ENCODE results near the gene ALCAM. TPM values are rescaled to one million over a fixed set of nuclear protein-coding genes. Genes with fewer than 3 reads are reported as not detected.
"Not testable (repeated sequence)": the region's sequence is repeated elsewhere in the genome, so short reads cannot be mapped to it uniquely, and the experiment has no call there.

Gene ALCAM
- total RNA-seq, 1 donor from 2014 or later, result 150 TPM

DNA sequence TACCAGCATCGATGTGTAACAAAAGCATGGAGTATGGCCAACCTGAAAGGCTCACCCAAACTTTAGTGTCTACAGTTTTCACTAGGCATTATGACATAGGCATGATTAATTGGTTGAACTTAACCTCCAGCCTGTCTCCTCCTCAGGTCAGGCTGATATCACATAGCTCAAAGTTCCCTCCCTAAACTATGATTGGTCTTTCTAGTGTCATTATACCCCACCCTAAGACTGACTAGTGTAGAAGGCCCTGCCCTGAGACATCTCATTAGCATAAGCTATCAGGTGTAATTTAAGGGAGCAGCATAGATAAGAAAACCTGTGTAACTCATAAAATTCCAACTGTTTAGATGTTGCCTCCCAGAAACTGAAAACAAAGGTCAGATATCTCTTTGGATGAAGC, 195.2 kb downstream of the ALCAM start:
- FAIRE-seq (no peak), DNase-seq (ENCODE audit: low spot score in 2 of 2) (no peak)

DNA sequence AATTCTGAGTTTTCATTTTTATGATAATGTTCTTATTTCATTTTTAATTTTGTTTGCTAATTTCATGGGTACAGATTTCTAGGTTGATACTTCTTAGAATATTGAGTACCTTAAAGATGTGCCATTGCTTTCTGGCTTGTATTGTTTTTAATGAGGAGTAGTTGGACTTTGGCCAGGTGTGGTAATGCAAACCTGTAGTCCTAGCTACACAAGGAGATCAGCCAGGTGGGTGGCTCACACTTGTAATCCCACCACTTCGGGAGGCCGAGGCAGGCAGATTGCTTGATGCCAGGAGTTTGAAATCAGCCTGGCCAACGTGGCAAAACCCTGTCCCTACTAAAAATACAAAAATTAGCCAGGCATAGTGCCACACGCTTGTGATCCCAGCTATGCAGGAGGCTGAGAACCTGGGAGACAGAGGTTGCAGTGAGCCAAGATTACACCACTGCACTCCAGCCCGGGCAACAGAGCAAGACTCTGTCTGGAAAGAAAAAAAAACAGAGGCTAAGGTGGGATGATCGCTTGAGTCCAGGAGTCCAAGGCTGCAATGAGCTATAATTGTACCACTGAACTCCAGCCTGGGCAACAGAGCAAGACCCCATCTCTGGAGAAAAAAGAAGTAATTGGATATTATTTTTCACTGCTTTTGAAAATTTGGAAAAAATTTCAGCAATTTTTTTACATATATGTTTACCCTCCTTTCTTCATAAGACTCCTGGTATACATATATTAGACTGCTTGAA, 198.0 kb downstream of the ALCAM start:
- DNase-seq (ENCODE audit: low spot score in 2 of 2) (no peak), FAIRE-seq (no peak)

DNA sequence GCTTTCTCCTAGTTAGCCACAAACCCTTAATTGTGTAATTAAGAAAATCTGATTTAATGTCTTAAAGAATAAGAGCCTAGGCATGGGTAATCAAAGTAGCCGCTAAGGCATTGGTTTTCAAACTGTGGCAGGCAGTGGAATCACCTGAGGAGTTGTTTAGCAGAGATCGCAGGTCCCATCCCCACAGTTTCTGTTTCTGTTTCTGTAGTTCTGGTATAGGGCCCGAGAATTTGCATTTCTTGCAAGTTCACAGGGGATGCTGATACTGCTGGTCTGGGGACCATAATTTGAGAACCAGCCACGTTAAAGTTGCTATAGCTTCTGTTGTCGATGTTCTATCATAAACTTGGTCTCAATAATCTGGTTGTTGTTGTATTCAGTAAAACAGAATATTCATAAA, 204.3 kb downstream of the ALCAM start:
- no peak for FAIRE-seq

DNA sequence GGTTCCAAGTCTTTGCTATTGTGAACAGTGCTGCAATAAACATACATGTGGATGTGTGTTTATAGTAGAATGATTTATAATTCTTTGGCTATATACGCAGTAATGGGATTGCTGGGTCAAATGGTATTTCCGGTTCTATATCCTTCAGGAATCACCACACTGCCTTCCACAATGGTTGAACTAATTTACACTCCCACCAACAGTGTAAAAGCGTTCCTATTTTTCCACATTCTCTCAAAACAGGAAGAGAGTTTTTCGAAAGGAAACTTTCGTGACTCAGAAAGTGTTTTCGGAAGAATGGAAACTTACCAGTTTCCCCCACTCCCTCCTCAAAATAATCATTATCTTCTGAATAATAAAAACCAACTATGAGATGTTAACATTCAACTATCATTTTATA, 205.8 kb downstream of the ALCAM start:
- FAIRE-seq, result no peak
- no peak for DNase-seq (ENCODE audit: low spot score in 2 of 2)

More for the DNA sequence above, 204.3 kb downstream of the ALCAM start:
- DNase-seq (ENCODE audit: low spot score in 2 of 2), result no peak

DNA sequence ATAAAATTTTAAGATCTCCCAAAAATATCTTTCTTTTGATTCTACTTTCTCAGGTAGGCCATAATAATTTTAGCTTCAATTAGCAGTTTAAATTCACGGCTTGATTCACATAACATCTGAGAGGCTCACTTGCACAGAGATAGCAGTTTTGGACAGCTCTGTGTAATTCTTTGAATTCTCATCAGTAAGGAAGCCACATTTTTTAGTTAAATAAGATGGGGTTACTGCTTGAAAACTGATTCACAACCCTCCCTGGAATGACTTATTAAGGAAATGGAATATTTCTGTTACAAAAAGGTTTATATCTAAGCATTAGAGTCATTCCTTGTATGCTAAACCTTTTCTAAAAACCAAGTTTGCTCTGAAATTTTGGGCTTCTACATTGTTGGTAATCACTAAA, 212.7 kb downstream of the ALCAM start:
- no peak for DNase-seq (ENCODE audit: low spot score in 2 of 2)

DNA sequence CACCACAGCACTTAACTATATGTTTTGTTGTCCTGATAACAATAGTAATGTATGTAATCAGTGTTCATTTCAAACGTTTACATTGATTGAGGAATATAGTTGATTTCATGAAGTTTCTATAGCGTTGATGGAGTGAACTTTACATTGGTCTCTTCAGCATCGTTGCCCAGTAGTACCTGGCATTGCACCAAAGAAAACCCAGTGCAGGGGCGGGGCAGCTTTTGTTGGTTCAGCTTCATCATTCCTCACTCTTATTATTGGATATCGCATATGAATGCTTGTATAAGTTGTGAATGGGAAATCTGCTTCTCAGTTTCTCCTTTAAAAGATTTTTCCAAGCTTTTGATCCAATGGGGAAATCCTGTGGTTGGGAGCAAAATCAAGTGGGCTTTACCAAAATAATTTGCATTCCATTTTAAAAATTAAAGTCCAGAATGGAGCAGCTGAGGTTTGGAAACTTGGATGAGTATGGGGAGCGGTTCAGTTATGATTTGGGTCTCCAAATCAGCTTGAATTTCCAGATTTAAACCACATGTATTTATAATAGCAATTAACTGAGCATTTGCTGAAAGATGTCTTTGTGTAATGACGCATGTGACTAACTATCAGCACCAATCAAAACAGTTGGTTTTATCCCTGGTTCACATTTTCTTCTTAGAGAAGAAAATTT, 213.7 kb downstream of the ALCAM start:
- no peak for FAIRE-seq
- no peak for DNase-seq (ENCODE audit: low spot score in 2 of 2)

More for the DNA sequence above, 212.7 kb downstream of the ALCAM start:
- FAIRE-seq, result no peak

DNA sequence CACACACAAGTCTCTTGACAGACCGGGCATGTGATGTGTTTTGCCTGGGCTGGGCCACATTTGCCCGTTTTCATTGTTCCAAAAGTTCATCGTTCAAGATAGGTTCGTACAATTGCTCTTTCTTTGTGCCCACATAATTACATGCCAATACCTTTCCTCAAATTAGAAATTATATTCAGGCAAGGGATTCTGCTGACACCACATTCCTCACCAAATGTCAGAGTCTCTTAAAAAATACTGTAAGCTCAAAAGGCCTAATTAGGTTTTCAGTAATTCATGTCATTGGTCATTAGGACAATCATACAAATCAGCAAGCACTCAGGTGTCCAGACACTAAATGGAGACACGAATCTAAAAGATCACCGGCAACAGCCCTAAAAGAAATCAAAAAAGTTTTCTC, 215.3 kb downstream of the ALCAM start:
- FAIRE-seq (no peak), DNase-seq (ENCODE audit: low spot score in 2 of 2) (no peak)

DNA sequence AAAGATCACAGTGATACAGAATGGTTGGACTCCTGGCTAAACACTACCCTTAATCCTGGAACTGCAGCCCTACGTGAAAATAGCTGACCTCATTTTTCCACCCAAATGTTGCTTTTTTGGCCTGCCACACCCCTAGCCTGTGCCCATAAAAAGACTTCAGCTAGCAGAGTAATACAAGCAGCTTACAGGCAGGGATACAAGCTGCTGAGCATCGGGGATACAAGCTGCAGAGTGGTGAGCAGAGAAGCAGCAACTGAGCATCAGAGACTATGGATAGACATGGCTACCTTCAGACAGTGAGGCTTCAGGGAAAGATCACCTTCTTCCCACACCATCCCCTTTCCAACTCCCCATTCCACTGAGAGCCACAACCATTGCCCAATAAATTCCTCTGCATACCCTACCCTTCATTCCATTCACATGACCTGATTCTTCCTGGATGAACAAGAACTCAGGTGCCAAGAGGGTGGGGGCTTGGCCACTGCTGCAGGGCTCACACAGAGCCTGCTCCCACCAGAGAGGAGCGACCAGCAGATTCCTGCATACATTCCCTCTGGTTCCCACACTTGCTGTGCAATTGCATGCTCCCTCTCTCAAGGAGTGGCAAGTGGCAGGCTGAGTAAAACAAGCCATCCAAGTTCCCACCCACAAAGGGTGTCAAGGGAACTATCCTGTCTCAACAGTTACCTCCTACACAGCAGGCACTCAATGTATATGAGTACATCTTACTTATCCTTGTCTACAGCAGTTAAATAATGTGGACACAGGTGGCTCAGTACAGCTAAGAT, 217.5 kb downstream of the ALCAM start:
- FAIRE-seq (no peak), DNase-seq (ENCODE audit: low spot score in 2 of 2) (no peak)

DNA sequence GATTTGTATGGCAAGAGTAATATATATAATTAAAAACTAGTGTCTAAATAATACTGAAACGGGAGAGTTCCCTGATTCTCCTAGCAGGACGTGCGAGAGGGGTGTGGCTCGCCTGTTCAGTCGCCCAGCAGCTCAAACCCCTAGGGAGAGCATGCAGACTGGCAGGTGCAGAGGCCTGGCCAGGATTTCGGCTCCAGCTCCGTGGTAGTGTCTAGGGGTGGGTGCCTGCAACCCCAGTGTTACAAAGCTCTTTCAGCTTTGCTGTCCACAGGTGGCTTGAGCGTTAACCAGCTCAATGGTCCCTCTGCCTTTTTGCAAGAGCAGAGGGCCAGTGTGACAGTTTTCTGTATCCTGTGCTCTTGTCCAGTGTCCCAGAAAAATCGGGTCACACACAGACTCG, 226.6 kb downstream of the ALCAM start:
- DNase-seq (ENCODE audit: low spot score in 2 of 2) (no peak), FAIRE-seq (no peak)

DNA sequence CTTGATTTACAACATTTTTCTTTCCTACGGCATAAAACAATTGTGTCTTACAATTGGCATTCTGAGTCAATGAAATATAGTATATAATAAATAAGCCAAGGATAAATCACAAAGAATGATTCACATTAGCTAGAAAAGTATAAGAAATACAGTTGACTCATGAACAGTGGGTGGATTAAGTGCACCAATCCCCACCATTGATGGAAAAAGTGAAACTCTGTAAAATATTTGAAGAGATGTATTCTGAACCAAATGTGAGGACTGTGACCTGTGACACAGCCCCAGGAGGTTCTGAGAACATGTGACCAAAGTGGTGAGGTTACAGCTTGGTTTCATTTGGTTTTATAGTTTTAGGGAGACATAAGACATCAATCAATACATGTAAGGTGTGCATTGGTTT, 227.5 kb downstream of the ALCAM start:
- DNase-seq (ENCODE audit: low spot score in 2 of 2) (no peak), FAIRE-seq (no peak)

DNA sequence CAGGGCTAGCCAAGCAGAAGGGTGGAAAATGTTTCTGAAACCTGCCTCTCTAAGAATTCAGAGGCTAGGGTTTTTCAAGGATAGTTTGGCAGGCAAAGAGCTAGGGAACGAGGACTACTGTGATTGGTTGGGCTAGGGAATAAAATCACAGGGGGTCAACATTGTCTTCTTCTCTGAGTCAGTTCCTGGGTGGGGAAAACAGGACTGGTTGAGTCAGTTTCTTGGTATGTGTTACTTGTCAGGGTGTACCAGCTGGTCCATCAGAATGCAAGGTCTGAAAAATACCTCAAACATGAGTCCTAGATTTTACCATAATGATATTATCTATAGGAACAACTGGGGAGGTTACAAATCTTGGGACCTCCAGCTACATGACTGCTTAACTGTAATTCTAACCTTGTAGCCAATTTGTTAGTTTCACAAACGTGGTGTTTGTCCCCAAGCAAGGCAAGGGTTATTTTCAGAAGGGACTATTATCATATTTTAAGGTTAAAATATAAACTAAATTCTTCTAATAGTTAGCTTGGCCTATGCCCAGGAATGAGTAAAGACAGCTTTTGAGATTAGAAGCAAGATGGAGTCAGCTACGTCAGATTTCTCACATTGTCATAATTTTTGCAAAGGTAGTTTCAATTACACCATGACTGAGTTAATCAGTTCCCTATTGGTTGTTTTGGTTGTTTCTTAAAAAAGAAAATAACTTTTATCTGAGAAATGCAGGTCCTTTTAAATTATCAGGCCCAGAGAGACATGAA, 231.5 kb downstream of the ALCAM start:
- no peak for DNase-seq (ENCODE audit: low spot score in 2 of 2)
- no peak for FAIRE-seq

DNA sequence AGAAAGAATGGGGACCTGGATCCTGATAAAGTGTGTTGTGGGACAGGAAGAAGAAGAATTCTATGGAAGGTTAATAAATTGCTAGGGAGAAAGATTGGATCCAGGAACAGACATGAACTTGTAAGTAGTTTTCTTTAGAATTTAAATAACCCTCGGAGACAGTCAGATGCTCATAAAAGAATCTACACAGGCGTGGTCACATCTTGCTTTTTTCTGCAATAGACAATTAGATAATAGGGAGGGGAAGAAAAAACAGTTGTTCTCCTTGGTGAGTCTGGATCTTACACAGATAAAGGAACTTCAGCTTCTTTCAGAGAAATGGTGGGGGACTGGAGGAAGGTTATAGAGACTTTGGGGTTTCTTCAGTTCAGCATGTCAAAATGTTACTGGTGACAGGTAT, 232.6 kb downstream of the ALCAM start:
- DNase-seq (ENCODE audit: low spot score in 2 of 2) (no peak), FAIRE-seq (no peak)

DNA sequence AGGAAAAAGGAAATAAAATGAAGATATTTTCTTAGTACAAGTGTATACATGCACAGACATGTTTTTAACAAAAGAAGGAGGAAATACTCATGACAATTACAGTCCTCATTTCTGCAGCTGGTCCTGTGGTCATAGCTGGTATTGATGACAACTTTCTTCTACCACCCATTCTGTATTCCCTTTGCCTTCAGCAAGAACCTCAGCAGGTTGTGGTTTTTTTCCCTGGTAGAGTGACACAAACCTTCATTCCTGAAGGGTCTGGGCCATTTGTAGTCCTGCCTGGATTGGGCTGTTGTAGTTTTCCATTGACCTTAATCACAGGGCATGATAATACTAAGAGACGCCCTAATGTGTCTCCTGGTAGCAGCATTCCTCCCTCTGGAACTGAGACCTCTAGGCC, 235.0 kb downstream of the ALCAM start:
- not testable (repeated sequence) for DNase-seq (ENCODE audit: low spot score in 2 of 2); FAIRE-seq

DNA sequence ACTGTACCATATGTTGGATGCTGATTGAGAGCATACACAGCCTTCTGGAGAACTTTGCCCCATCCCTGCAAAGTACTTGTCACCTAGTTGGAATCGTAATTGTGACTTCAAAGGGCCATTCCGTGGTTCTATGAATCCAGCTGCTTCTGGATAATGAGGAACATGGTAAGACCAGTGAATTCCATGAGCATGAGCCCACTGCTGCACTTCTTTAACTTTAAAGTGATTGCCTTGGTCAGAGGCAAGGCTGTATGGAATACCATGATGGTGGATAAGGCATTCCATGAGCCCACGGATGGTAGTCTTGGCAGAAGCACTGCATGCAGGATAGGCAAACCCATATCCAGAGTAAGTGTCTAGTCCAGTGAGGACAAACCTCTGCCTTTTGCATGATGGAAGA, 235.6 kb downstream of the ALCAM start:
- not testable (repeated sequence) for FAIRE-seq; DNase-seq (ENCODE audit: low spot score in 2 of 2)

DNA sequence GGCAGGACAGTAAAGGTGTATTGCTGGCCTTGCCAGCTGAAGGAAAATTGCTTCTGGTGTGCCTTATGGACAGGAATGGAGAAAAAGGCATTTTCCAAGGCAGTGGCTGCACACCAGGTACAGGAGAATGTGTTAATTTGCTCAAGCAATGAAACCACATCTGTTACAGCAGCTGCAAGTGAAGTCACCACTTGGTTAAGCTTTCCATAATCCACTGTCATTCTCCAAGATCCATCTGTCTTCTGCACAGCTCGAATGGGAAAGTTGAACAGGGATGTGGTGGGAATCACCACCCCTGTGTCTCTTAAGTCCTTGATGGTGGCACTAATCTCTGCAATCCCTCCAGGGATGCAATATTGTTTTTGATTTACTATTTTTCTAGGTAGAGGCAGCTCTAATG, 236.8 kb downstream of the ALCAM start:
- DNase-seq (ENCODE audit: low spot score in 2 of 2); FAIRE-seq: not testable (repeated sequence)

DNA sequence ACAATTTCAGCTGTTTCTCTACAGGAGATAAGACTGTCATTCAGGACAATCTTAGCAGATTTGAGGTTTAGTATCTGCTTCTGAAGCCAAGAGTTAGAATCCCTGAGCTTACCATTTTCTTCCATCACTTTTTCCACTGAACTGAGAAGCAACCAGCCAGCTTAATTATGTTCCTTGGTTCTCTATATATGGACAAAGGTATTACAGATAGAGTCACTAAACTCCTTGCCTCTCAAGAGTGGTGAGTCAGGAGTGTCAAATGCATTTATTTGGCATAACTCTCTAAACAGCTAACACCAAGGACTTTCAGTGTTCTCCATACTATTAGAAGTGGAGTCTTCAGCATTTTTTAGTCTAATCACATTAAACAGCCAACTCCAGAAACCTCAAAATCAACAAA, 239.3 kb downstream of the ALCAM start:
- FAIRE-seq, result no peak
- no peak for DNase-seq (ENCODE audit: low spot score in 2 of 2)

DNA sequence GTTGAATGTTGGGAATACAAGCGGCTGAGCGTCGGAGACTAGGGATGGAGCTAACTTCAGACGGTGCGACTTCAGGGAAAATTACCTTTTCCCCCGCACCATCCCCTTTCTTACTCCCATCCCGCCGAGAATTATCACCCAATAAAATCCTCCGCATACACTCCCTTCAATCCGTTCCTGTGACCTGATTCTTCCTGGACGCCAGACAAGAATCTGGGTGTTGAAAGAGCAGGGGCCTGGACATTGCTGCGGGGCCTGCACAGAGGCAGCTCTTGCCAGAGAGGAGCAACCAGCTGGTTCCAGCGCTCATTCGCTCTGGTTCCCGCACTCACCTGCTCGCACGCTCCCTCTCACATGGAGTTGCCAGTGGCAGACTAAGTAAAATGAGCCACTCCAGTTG, 241.9 kb downstream of the ALCAM start:
- DNase-seq (ENCODE audit: low spot score in 2 of 2) (no peak), FAIRE-seq (no peak)

DNA sequence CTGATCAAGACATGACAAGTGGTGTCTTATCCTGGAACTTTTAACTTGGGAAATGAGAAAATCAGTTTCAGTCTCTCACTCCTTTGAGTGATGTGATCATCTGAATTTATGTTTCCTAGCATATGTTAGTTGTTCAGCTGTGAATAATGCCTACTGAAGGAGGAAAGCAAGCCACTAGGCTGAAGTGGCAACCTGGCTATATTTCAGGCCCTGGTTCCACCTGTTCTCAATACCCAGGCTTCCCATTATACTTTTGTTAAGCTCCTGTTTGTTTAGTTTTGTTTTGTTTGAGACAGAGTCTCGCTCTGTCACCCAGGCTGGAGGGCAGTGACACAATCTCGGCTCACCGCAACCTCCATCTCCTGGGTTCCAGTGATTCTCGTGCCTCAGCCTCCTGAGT, 243.8 kb downstream of the ALCAM start:
- FAIRE-seq (no peak), DNase-seq (ENCODE audit: low spot score in 2 of 2) (no peak)

DNA sequence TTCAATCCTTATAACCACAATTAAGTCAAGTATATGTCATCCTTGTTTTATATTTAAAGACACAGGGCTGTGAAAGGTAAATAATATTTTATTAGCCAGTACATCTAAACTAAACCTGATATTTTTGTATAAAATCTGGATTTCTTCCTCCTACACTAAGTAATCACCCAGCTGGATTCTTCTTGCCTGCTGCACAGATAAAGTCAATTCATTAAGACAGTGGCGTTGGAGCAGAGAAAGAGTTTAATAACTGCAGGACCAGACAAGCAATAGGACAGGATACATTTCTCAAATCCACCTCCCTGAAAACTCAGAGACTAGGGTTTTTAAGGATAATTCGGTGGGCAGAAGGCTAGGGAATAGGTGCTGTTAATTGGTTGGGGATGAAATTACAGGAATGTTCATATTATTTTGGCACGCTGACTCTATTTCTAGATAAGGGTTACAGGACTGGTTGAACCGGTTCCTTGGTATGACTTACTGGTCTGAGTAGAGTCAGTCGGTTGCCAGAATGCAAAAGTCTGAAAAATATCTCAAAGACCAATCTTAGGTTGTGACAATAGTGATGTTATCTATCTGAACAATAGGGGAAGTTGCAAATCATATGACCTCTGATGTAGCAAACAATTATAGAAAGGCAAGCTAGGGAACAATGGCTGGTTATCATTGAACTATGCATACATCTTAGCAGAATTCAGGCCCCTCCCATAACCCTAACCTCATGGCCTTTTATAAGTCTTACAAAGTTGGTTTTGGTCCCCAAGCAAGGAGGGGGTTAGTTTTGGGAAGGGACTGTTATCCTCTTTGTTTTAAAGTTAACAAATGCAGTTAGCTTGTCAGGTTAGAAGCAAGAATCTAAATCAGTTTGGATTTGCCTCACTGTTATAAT, 244.8 kb downstream of the ALCAM start:
- DNase-seq (ENCODE audit: low spot score in 2 of 2), result no peak
- no peak for FAIRE-seq

DNA sequence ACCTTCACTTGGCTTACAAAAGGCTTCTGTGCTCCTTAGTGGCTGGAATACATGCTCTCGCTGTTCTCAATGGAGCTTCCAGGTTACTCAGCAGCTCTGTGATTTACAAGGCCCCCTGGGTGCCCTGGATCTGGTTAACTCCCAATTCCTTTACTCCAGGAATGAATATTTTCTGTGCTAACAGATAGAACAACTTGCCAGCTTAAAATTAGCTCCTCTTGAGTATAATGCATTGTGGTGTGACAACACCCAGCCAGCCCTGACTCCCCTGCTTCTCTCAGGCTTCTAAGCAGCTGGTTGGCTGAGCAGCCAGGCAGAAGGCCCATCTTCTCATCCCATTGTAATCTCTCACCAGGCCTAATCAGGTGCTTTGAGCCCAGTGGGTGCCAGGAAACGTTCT, 246.4 kb downstream of the ALCAM start:
- no peak for DNase-seq (ENCODE audit: low spot score in 2 of 2)
- FAIRE-seq, result no peak

Measured in frontal cortex (tissue), 4 donors.